Measurements from ENCODE around the gene KIF5B. TPM values are rescaled to one million over a fixed set of nuclear protein-coding genes. Genes with fewer than 3 reads are reported as not detected.
A peak's percentile ranks its signal among the peaks of the same experiment; 100 is the strongest.

Gene KIF5B
- total and polyA plus RNA-seq, 2 experiments from 2014 or later: 63.5 to 81.8 TPM

DNA sequence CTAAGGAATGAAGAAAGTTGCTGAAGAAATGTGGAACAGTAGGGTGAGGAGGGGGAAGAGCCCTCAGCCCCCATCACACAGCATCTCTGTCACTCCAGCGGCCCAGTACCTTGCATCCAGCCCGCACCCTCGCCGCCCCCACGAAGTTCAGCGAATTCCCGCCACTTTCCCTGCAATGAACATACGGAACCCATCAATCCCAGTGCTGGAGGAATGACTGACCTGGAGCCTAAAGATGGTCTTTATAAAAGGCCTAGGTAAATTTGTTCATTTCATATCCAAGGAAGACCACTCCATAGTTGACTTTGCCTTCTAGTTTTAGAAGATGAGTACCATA, 779 bp upstream of the KIF5B start:
- Histone ChIP-seq H3K4me2 (peak overlapping the region; percentile 88), H3F3A (replicated peaks; ENCODE audit: low read depth) (no peaks in the 10 kb centered on the region), H3K79me2 (replicated peaks; ENCODE audit: insufficient read depth) (peaks cover 42% of the 10 kb centered on the region), H3K27ac (ENCODE audit: low read depth) (no peak overlapping the region), H4K20me1 (replicated peaks; ENCODE audit: insufficient read depth) (peaks cover 27% of the 10 kb centered on the region), H3K27me3 (ENCODE audit: insufficient read depth) (no peaks in the 10 kb centered on the region), H3K36me3 (ENCODE audit: insufficient read depth) (no peaks in the 10 kb centered on the region), H2AFZ (peak overlapping the region; percentile 93), H3K4me1 (ENCODE audit: insufficient read depth) (peaks cover 23% of the 10 kb centered on the region), H3K4me3 (peak overlapping the region; percentile 85), H3K9me2 (ENCODE audit: insufficient read depth) (no peaks in the 10 kb centered on the region)
- DNase-seq (ENCODE audit: low spot score) (peak; percentile 27), ATAC-seq (0 out of 3 replicates have a peak, but pooled peaks have one; percentile 4)
- Mint-ChIP-seq H3K4me1 (peaks cover 27% of the 10 kb centered on the region), H3K27ac (no peak overlapping the region), H3K27me3 (ENCODE audit: insufficient read depth, low read depth, poor library complexity) (peaks cover 15% of the 10 kb centered on the region), H3K4me3 (peak overlapping the region; percentile 96), H3K36me3 (ENCODE audit: low read depth) (peaks cover 13% of the 10 kb centered on the region; the same call in 2 of the 3 replicates), H3K9me3 (no peaks in the 10 kb centered on the region; the same call in 2 of the 3 replicates)
- TF ChIP-seq NANOG (IDR thresholded peaks at IDR 0.05; ENCODE audit: borderline replicate concordance) (no peak), STAT1 (IDR thresholded peaks at IDR 0.05; ENCODE audit: unreplicated experiment) (no peak), CREB1 (CRISPR knock-in tag; IDR thresholded peaks at IDR 0.05; ENCODE audit: low read depth) (no peak), POLR2AphosphoS5 (IDR thresholded peaks at IDR 0.05; ENCODE audit: low read depth) (no peak), EZH2phosphoT487 (IDR thresholded peaks at IDR 0.05; ENCODE audit: unreplicated experiment) (no peak), ZNF331 (CRISPR knock-in tag; IDR thresholded peaks at IDR 0.05; ENCODE audit: low read depth) (no peak)
- TF ChIP-seq, protein P1, sequence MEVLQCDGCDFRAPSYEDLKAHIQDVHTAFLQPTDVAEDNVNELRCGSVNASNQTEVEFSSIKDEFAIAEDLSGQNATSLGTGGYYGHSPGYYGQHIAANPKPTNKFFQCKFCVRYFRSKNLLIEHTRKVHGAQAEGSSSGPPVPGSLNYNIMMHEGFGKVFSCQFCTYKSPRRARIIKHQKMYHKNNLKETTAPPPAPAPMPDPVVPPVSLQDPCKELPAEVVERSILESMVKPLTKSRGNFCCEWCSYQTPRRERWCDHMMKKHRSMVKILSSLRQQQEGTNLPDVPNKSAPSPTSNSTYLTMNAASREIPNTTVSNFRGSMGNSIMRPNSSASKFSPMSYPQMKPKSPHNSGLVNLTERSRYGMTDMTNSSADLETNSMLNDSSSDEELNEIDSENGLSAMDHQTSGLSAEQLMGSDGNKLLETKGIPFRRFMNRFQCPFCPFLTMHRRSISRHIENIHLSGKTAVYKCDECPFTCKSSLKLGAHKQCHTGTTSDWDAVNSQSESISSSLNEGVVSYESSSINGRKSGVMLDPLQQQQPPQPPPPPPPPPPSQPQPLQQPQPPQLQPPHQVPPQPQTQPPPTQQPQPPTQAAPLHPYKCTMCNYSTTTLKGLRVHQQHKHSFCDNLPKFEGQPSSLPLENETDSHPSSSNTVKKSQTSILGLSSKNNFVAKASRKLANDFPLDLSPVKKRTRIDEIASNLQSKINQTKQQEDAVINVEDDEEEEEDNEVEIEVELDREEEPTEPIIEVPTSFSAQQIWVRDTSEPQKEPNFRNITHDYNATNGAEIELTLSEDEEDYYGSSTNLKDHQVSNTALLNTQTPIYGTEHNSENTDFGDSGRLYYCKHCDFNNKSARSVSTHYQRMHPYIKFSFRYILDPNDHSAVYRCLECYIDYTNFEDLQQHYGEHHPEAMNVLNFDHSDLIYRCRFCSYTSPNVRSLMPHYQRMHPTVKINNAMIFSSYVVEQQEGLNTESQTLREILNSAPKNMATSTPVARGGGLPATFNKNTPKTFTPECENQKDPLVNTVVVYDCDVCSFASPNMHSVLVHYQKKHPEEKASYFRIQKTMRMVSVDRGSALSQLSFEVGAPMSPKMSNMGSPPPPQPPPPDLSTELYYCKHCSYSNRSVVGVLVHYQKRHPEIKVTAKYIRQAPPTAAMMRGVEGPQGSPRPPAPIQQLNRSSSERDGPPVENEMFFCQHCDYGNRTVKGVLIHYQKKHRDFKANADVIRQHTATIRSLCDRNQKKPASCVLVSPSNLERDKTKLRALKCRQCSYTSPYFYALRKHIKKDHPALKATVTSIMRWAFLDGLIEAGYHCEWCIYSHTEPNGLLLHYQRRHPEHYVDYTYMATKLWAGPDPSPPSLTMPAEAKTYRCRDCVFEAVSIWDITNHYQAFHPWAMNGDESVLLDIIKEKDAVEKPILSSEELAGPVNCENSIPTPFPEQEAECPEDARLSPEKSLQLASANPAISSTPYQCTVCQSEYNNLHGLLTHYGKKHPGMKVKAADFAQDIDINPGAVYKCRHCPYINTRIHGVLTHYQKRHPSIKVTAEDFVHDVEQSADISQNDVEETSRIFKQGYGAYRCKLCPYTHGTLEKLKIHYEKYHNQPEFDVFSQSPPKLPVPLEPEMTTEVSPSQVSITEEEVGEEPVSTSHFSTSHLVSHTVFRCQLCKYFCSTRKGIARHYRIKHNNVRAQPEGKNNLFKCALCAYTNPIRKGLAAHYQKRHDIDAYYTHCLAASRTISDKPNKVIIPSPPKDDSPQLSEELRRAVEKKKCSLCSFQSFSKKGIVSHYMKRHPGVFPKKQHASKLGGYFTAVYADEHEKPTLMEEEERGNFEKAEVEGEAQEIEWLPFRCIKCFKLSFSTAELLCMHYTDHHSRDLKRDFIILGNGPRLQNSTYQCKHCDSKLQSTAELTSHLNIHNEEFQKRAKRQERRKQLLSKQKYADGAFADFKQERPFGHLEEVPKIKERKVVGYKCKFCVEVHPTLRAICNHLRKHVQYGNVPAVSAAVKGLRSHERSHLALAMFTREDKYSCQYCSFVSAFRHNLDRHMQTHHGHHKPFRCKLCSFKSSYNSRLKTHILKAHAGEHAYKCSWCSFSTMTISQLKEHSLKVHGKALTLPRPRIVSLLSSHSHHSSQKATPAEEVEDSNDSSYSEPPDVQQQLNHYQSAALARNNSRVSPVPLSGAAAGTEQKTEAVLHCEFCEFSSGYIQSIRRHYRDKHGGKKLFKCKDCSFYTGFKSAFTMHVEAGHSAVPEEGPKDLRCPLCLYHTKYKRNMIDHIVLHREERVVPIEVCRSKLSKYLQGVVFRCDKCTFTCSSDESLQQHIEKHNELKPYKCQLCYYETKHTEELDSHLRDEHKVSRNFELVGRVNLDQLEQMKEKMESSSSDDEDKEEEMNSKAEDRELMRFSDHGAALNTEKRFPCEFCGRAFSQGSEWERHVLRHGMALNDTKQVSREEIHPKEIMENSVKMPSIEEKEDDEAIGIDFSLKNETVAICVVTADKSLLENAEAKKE (CRISPR knock-in tag; IDR thresholded peaks at IDR 0.05): no peak
- TF ChIP-seq, protein P2, sequence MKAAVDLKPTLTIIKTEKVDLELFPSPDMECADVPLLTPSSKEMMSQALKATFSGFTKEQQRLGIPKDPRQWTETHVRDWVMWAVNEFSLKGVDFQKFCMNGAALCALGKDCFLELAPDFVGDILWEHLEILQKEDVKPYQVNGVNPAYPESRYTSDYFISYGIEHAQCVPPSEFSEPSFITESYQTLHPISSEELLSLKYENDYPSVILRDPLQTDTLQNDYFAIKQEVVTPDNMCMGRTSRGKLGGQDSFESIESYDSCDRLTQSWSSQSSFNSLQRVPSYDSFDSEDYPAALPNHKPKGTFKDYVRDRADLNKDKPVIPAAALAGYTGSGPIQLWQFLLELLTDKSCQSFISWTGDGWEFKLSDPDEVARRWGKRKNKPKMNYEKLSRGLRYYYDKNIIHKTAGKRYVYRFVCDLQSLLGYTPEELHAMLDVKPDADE (IDR thresholded peaks at IDR 0.05): no peak

Measured in GM23338 (cell line).